IPS DF 6.9 (cell line): Measurements from ENCODE around the gene NCAPD3.

Experiments used
- DNase-seq: peaks from one replicate; pipeline ENCODE4 v3.0.0-alpha.2; 2013; ENCODE audit warnings: low read depth, low spot score
- H3K27ac ChIP-seq: one replicate; pipeline ENCODE4 v1.5.1; 2013; ENCODE audit warnings: low read length, control low read depth
- H3K27me3 ChIP-seq: 2 replicates; pipeline ENCODE4 v1.6.1; 2013; ENCODE audit warnings: mild to moderate bottlenecking, low read length; ENCODE audit not compliant: control insufficient read depth, insufficient read depth
- H3K36me3 ChIP-seq: 2 replicates; pipeline ENCODE4 v1.6.1; 2013; ENCODE audit warnings: low read length; ENCODE audit not compliant: control insufficient read depth, insufficient read depth
- H3K4me1 ChIP-seq: 2 replicates; pipeline ENCODE4 v1.6.1; 2013; ENCODE audit warnings: low read length; ENCODE audit not compliant: control insufficient read depth, insufficient read depth
- H3K4me3 ChIP-seq: 2 replicates; pipeline ENCODE4 v1.5.1; 2013; ENCODE audit warnings: mild to moderate bottlenecking, low read length
- H3K9me3 ChIP-seq: 2 replicates; pipeline ENCODE4 v1.6.1; 2013; ENCODE audit warnings: low read length, inconsistent platforms; ENCODE audit not compliant: control insufficient read depth, insufficient read depth
- whole genome bisulfite sequencing: extraction: QIAGEN DNeasy Blood & Tissue Kit; methylation state at CpG from one replicate; pipeline ENCODE4 v1.1.7; 2013; ENCODE audit warnings: mixed read lengths, missing lambda C conversion rate; ENCODE audit not compliant: insufficient read length, insufficient coverage; 5-methylcytosine and 5-hydroxymethylcytosine counted together

The NCAPD3 gene

GRCh38 chr11:134151083-134151747, 72.6 kb downstream of the NCAPD3 start:
- peaks cover 41% of the 10 kb centered on the region for H3K36me3 ChIP-seq
- no peak for DNase-seq
- no CpG with 5 or more reads among the region's 10 CpGs for WGBS

GRCh38 chr11:134150195-134150903, 73.4 kb downstream of the NCAPD3 start:
- H3K27ac ChIP-seq: no peak overlapping the region
- H3K36me3 ChIP-seq: peaks cover 33% of the 10 kb centered on the region
- H3K4me1 ChIP-seq: no peaks in the 10 kb centered on the region
- DNase-seq: no peak
- H3K27me3 ChIP-seq: no peaks in the 10 kb centered on the region
- no peaks in the 10 kb centered on the region for H3K9me3 ChIP-seq
- no CpG with 5 or more reads among the region's 12 CpGs for WGBS
- no peak overlapping the region for H3K4me3 ChIP-seq

More at GRCh38 chr11:134151083-134151747, 72.6 kb downstream of the NCAPD3 start:
- H3K27me3 ChIP-seq: no peaks in the 10 kb centered on the region
- H3K9me3 ChIP-seq: no peaks in the 10 kb centered on the region
- H3K27ac ChIP-seq: no peak overlapping the region
- no peaks in the 10 kb centered on the region for H3K4me1 ChIP-seq
- no peak overlapping the region for H3K4me3 ChIP-seq

DNA sequence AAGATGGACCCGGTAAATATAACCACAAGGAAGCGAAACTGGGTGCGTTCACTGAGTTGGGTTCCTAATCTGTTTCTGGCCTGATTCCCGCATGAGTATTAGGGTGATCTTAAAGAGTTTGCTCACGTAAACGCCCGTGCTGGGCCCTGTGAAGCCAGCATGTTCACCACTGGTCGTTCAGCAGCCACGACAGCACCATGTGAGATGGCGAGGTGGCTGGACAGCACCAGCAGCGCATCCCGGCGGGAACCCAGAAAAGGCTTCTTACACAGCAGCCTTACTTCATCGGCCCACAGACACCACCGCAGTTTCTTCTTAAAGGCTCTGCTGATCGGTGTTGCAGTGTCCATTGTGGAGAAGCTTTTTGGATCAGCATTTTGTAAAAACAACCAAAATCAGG, 74.4 kb downstream of the NCAPD3 start:
- DNase-seq: no peak
- Histone ChIP-seq H3K27me3 (no peaks in the 10 kb centered on the region), H3K36me3 (peaks cover 31% of the 10 kb centered on the region), H3K4me3 (no peak overlapping the region), H3K27ac (no peak overlapping the region), H3K9me3 (no peaks in the 10 kb centered on the region), H3K4me1 (no peaks in the 10 kb centered on the region)
- no CpG with 5 or more reads among the region's 16 CpGs for WGBS

- no peaks in the 10 kb centered on the region for H3K27me3 ChIP-seq
- no peak overlapping the region for H3K27ac ChIP-seq
- H3K4me3 ChIP-seq: no peak overlapping the region
- H3K36me3 ChIP-seq: peaks cover 22% of the 10 kb centered on the region
- H3K9me3 ChIP-seq: no peaks in the 10 kb centered on the region
- no peak for DNase-seq
- H3K4me1 ChIP-seq: no peaks in the 10 kb centered on the region
- WGBS: no CpG with 5 or more reads among the region's 3 CpGs
Observed at GRCh38 chr11:134146598-134146997, 77.2 kb downstream of the NCAPD3 start.

DNA sequence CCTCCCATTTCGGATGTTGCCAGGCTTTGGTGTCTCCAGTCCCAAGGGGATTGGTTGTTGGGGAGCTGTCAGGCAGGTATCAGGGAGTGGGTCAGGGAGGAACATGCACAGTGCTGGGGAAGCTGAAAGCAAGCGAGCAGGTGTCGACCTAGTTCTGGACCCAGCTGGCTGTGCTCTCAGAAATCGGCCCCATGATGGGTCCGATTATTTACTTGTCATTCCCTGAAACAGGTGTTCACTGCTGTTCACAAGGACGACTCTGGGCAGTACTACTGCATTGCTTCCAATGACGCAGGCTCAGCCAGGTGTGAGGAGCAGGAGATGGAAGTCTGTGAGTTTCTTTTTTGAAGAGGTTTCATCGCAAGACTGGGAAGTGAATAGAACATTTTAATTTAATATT, 78.1 kb downstream of the NCAPD3 start:
- Histone ChIP-seq H3K27ac (no peak overlapping the region), H3K9me3 (no peaks in the 10 kb centered on the region), H3K27me3 (no peaks in the 10 kb centered on the region), H3K36me3 (peaks cover 20% of the 10 kb centered on the region), H3K4me1 (no peaks in the 10 kb centered on the region), H3K4me3 (no peak overlapping the region)
- no peak for DNase-seq
- no CpG with 5 or more reads among the region's 8 CpGs for WGBS

DNA sequence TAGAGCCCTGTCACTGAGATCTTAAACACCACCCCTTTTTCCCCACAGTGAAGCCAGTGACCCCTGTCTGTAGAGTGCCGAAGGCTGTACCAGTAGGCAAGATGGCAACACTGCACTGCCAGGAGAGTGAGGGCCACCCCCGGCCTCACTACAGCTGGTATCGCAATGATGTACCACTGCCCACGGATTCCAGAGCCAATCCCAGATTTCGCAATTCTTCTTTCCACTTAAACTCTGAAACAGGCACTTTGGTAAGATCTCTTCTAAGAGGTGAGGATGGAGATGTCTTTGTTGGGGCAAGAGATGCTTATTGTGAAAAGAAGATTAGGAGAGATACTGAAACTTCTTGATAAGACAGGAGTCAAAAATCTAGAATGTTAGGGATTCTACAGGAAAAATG, 79.0 kb downstream of the NCAPD3 start:
- H3K27ac ChIP-seq: no peak overlapping the region
- peaks cover 15% of the 10 kb centered on the region for H3K36me3 ChIP-seq
- H3K27me3 ChIP-seq: no peaks in the 10 kb centered on the region
- no peaks in the 10 kb centered on the region for H3K9me3 ChIP-seq
- no peak for DNase-seq
- no peaks in the 10 kb centered on the region for H3K4me1 ChIP-seq
- no peak overlapping the region for H3K4me3 ChIP-seq
- no CpG with 5 or more reads among the region's 5 CpGs for WGBS

GRCh38 chr11:134143801-134144200, 80.0 kb downstream of the NCAPD3 start:
- H3K36me3 ChIP-seq: peaks cover 7% of the 10 kb centered on the region; the same call in 1 of the 2 replicates
- no peak overlapping the region for H3K4me3 ChIP-seq
- no CpG with 5 or more reads among the region's 3 CpGs for WGBS
- 0 out of 2 replicates have a peak, but pooled peaks cover 2% of the 10 kb centered on the region for H3K4me1 ChIP-seq
- no peak for DNase-seq
- H3K27me3 ChIP-seq: no peaks in the 10 kb centered on the region
- H3K9me3 ChIP-seq: no peaks in the 10 kb centered on the region
- H3K27ac ChIP-seq: no peak overlapping the region

DNA sequence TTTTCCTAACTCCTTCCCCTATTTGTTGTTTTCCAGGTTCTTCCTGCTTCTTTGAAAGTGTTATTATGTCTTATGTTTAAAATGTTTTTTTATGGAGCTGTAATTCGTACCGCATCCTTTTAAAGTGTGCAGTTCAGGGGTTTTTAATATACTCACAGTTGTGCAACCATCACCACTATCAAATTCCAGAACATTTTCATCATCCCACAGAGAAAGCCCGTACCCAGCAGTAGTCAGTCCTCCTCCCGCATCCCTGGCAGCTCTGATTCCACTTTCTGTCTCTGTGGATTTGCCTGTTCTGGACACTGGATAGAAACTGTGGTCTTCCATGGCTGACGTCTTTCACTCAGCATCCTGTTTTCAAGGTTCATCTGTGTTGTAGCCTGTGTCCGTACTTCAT, 81.2 kb downstream of the NCAPD3 start:
- no peak for DNase-seq
- no peaks in the 10 kb centered on the region for H3K27me3 ChIP-seq
- 0 out of 2 replicates have a peak, but pooled peaks cover 2% of the 10 kb centered on the region for H3K4me1 ChIP-seq
- WGBS: no CpG with 5 or more reads among the region's 6 CpGs
- peaks cover 7% of the 10 kb centered on the region; the same call in 1 of the 2 replicates for H3K36me3 ChIP-seq
- H3K4me3 ChIP-seq: no peak overlapping the region
- no peaks in the 10 kb centered on the region for H3K9me3 ChIP-seq
- no peak overlapping the region for H3K27ac ChIP-seq

- no peaks in the 10 kb centered on the region for H3K9me3 ChIP-seq
- 0 out of 2 replicates have a peak, but pooled peaks cover 2% of the 10 kb centered on the region for H3K4me1 ChIP-seq
- no peak overlapping the region for H3K4me3 ChIP-seq
- no peak overlapping the region for H3K27ac ChIP-seq
- WGBS: no CpG with 5 or more reads among the region's 7 CpGs
- H3K27me3 ChIP-seq: no peaks in the 10 kb centered on the region
- H3K36me3 ChIP-seq: peaks cover 7% of the 10 kb centered on the region; the same call in 1 of the 2 replicates
- no peak for DNase-seq
Observed at GRCh38 chr11:134140961-134141490, 82.7 kb downstream of the NCAPD3 start.

DNA sequence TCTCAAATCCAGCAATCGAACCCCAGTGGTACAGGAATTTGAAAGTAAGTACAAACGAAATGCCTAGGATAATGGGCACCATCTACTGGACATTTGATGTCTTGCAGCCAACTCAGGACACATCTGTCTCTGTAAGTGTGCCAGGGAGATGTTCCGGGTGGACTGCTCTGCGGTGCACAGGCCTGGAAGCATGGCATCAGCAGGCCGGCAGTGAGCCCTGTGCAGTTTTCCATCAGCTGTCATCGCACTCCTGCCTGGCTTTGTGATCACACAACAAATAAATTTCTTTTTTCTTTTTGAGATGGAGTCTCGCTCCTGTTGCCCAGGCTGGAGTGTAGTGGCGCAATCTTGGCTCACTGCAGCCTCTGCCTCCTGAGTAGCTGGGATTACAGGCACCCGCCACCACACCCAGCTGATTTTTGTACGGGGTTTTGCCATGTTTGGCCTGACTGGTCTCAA, 83.9 kb downstream of the NCAPD3 start:
- 0 out of 2 replicates have a peak, but pooled peaks cover 2% of the 10 kb centered on the region for H3K4me1 ChIP-seq
- H3K27me3 ChIP-seq: no peaks in the 10 kb centered on the region
- peaks cover 7% of the 10 kb centered on the region; the same call in 1 of the 2 replicates for H3K36me3 ChIP-seq
- DNase-seq: peak; percentile 76
- H3K27ac ChIP-seq: no peak overlapping the region
- H3K4me3 ChIP-seq: no peak overlapping the region
- no peaks in the 10 kb centered on the region for H3K9me3 ChIP-seq
- no CpG with 5 or more reads among the region's 10 CpGs for WGBS
